CD14-positive monocyte (primary cell): ENCODE measurements around the gene MRGPRD. TPM values are rescaled to one million over a fixed set of nuclear protein-coding genes. Genes with fewer than 3 reads are reported as not detected.

Source experiments
- DNase-seq, 3 donors: peaks; one replicate each; pipeline ENCODE4 v3.0.0-alpha.2; 2011 to 2022
- H2AFZ ChIP-seq: 2 replicates; pipeline ENCODE4 v1.6.0; 2012; ENCODE audit warnings: mild to moderate bottlenecking, low read depth, low read length, inconsistent platforms; ENCODE audit not compliant: insufficient read depth, poor library complexity, severe bottlenecking
- H3K27ac ChIP-seq, 2 donors: 1 replicate in 1 of 2; 2 replicates in 1 of 2; pipeline ENCODE4 v1.5.1; 2012 to 2013; ENCODE audit warnings: low read length in 2 of 2, control low read depth in 1 of 2, inconsistent platforms in 1 of 2, low read depth in 1 of 2, mild to moderate bottlenecking in 1 of 2
- H3K27me3 ChIP-seq, 2 donors: one replicate each; pipeline versions ENCODE4 v1.6.0 to v1.6.1; 2011 to 2013; ENCODE audit warnings: low read length in 2 of 2; ENCODE audit not compliant: control insufficient read depth in 2 of 2, insufficient read depth in 2 of 2
- H3K36me3 ChIP-seq, 2 donors: replicated peaks in 1 of 2; 1 replicate in 1 of 2; 2 replicates in 1 of 2; pipeline versions ENCODE4 v1.5.1 to v1.6.1; 2012 to 2013; ENCODE audit warnings: low read length in 2 of 2, control low read depth in 1 of 2, inconsistent platforms in 1 of 2, mild to moderate bottlenecking in 1 of 2; ENCODE audit not compliant: insufficient read depth in 2 of 2, control insufficient read depth in 1 of 2
- H3K4me1 ChIP-seq, 2 donors: 1 replicate in 1 of 2; 2 replicates in 1 of 2; pipeline versions ENCODE4 v1.5.1 to v1.6.1; 2012 to 2013; ENCODE audit warnings: low read length in 2 of 2, control low read depth in 1 of 2, inconsistent platforms in 1 of 2, mild to moderate bottlenecking in 1 of 2, moderate library complexity in 1 of 2; ENCODE audit not compliant: insufficient read depth in 2 of 2, control insufficient read depth in 1 of 2
- H3K4me2 ChIP-seq: replicated peaks from 2 replicates; pipeline ENCODE3; 2012; ENCODE audit warnings: low read length, moderate library complexity, mild to moderate bottlenecking; ENCODE audit not compliant: poor library complexity, severe bottlenecking; ENCODE audit errors: extremely low read depth
- H3K4me3 ChIP-seq, 3 experiments: fragments of 200-600 bp in 1 of 3; sonication (generic) in 1 of 3; replicated peaks in 1 of 3; 1 replicate in 2 of 3; 2 replicates in 1 of 3; pipeline ENCODE4 v1.5.1; 2011 to 2013; ENCODE audit warnings: low read length in 3 of 3, mild to moderate bottlenecking in 3 of 3, control low read depth in 2 of 3, low read depth in 2 of 3, inconsistent platforms in 1 of 3, moderate library complexity in 1 of 3
- H3K79me2 ChIP-seq: 2 replicates; pipeline ENCODE4 v1.6.0; 2012; ENCODE audit warnings: mild to moderate bottlenecking, control low read depth, inconsistent platforms, low read length, moderate library complexity; ENCODE audit not compliant: insufficient read depth
- H3K9ac ChIP-seq: 2 replicates; pipeline ENCODE4 v1.6.0; 2017; ENCODE audit warnings: low read length, mild to moderate bottlenecking; ENCODE audit not compliant: insufficient read depth, poor library complexity, severe bottlenecking
- H3K9me3 ChIP-seq, 2 donors: replicated peaks in 1 of 2; 1 replicate in 1 of 2; 2 replicates in 1 of 2; pipeline versions ENCODE4 v1.5.1 to v1.6.1; 2012 to 2013; ENCODE audit warnings: low read length in 2 of 2, control low read depth in 1 of 2; ENCODE audit not compliant: control insufficient read depth in 1 of 2, insufficient read depth in 1 of 2
- H4K20me1 ChIP-seq: 2 replicates; pipeline ENCODE4 v1.6.0; 2012; ENCODE audit warnings: mild to moderate bottlenecking, low read length, control low read depth, moderate library complexity; ENCODE audit not compliant: insufficient read depth
- H3K27ac Mint-ChIP-seq, 7 donors: one replicate each; pipeline ENCODE4 v1.8.0; 2020; ENCODE audit warnings: mild to moderate bottlenecking in 7 of 7, mixed read lengths in 7 of 7, moderate library complexity in 6 of 7, inconsistent platforms in 2 of 7
- H3K27me3 Mint-ChIP-seq, 3 donors: one replicate each; pipeline ENCODE4 v1.8.0; 2021 to 2022; ENCODE audit warnings: low read depth in 3 of 3, mild to moderate bottlenecking in 3 of 3, mixed read lengths in 3 of 3, moderate library complexity in 3 of 3, inconsistent platforms in 1 of 3
- H3K36me3 Mint-ChIP-seq, 2 donors: one replicate each; pipeline ENCODE4 v1.8.0; 2020; ENCODE audit warnings: mixed read lengths in 2 of 2, inconsistent platforms in 1 of 2, mild to moderate bottlenecking in 1 of 2
- H3K4me1 Mint-ChIP-seq: one replicate; pipeline ENCODE4 v1.8.0; 2020; ENCODE audit warnings: mild to moderate bottlenecking, mixed read lengths
- H3K4me3 Mint-ChIP-seq, 2 donors: one replicate each; pipeline ENCODE4 v1.8.0; 2020; ENCODE audit warnings: mild to moderate bottlenecking in 2 of 2, mixed read lengths in 2 of 2, moderate library complexity in 1 of 2
- H3K9me3 Mint-ChIP-seq, 7 donors: one replicate each; pipeline ENCODE4 v1.8.0; 2020 to 2022; ENCODE audit warnings: mixed read lengths in 7 of 7, mild to moderate bottlenecking in 6 of 7, moderate library complexity in 6 of 7, inconsistent platforms in 2 of 7
- WGBS: methylation state at CpG from one replicate; pipeline ENCODE4 v1.1.5; 2013; ENCODE audit warnings: missing lambda C conversion rate; ENCODE audit not compliant: insufficient coverage; 5-methylcytosine and 5-hydroxymethylcytosine counted together
- intact Hi-C, 2 donors: fragments of 100-400 bp; cut with micrococcal nuclease; formaldehyde crosslinking; loops; one replicate each; pipeline versions ENCODE4 v1.15.0 to v1.15.1; 2023
- polyA plus RNA-seq, 3 donors: library from polyadenylated mRNA; depleted of rRNA in 1 of 3; unstranded in 2 of 3; stranded (reverse) in 1 of 3; fragments of 300-500 nt in 2 of 3; fragments of >200 nt in 1 of 3; fragmentation: Illumina TruSeq in 2 of 3; gene quantifications; 1 replicate in 2 of 3; 2 replicates in 1 of 3; pipeline ENCODE4 v1.2.3, GENCODE V29; 2012 to 2021
- TF ChIP-seq, protein P1 (sequence below): fragments of 200-600 bp; IDR thresholded peaks from one replicate; pipeline ENCODE4 v1.8.0; 2022; ENCODE audit warnings: antibody characterized with exemption, mild to moderate bottlenecking

The MRGPRD gene
- polyA plus RNA-seq, 3 donors, result not detected

GRCh38 chr11:68942751-68943271 is 38.0 kb downstream of the MRGPRD start:
- H3K79me2 ChIP-seq, result no peaks in the 10 kb centered on the region
- no peak overlapping the region for H3K9ac ChIP-seq
- TF ChIP-seq, protein P1, sequence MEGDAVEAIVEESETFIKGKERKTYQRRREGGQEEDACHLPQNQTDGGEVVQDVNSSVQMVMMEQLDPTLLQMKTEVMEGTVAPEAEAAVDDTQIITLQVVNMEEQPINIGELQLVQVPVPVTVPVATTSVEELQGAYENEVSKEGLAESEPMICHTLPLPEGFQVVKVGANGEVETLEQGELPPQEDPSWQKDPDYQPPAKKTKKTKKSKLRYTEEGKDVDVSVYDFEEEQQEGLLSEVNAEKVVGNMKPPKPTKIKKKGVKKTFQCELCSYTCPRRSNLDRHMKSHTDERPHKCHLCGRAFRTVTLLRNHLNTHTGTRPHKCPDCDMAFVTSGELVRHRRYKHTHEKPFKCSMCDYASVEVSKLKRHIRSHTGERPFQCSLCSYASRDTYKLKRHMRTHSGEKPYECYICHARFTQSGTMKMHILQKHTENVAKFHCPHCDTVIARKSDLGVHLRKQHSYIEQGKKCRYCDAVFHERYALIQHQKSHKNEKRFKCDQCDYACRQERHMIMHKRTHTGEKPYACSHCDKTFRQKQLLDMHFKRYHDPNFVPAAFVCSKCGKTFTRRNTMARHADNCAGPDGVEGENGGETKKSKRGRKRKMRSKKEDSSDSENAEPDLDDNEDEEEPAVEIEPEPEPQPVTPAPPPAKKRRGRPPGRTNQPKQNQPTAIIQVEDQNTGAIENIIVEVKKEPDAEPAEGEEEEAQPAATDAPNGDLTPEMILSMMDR, result no peak
- no peaks in the 10 kb centered on the region for H3K27me3 ChIP-seq
- no peaks in the 10 kb centered on the region for H3K9me3 Mint-ChIP-seq
- H4K20me1 ChIP-seq, result no peaks in the 10 kb centered on the region
- H3K27ac ChIP-seq, result no peak overlapping the region
- H2AFZ ChIP-seq, result no peak overlapping the region
- intact Hi-C loops, result no loop called here
- H3K36me3 Mint-ChIP-seq, result peaks cover 28 to 39% of the 10 kb centered on the region in 2 donors
- H3K4me1 ChIP-seq, result no peaks in the 10 kb centered on the region
- no peak for DNase-seq
- peaks cover 25 to 39% of the 10 kb centered on the region in 2 donors for H3K36me3 ChIP-seq
- no peak overlapping the region for H3K4me3 ChIP-seq
- H3K4me3 Mint-ChIP-seq, result no peak overlapping the region
- H3K4me1 Mint-ChIP-seq, result peaks cover 4% of the 10 kb centered on the region
- H3K27ac Mint-ChIP-seq, result peak overlapping the region in 1 of 7 donors; percentile 42
- peaks cover 0 to 4% (median 0%) of the 10 kb centered on the region in 3 donors for H3K27me3 Mint-ChIP-seq
- no peak overlapping the region for H3K4me2 ChIP-seq
- WGBS, result 66% methylated on average over 9 of the region's 9 CpGs
- no peaks in the 10 kb centered on the region for H3K9me3 ChIP-seq

GRCh38 chr11:68942095-68942620 is 38.6 kb downstream of the MRGPRD start:
- no peak overlapping the region for H3K4me3 ChIP-seq
- peaks cover 31 to 45% of the 10 kb centered on the region in 2 donors for H3K36me3 ChIP-seq
- no peak overlapping the region for H3K27ac ChIP-seq
- TF ChIP-seq, protein P1, result no peak
- no peaks in the 10 kb centered on the region for H3K4me1 ChIP-seq
- Mint-ChIP-seq H3K9me3 (no peaks in the 10 kb centered on the region), H3K27ac (peak overlapping the region in 1 of 7 donors; percentile 42), H3K27me3 (peaks cover 0 to 2% (median 0%) of the 10 kb centered on the region in 3 donors), H3K4me1 (peaks cover 3% of the 10 kb centered on the region), H3K4me3 (no peak overlapping the region), H3K36me3 (peaks cover 34 to 45% of the 10 kb centered on the region in 2 donors)
- H2AFZ ChIP-seq, result no peak overlapping the region
- no peaks in the 10 kb centered on the region for H3K79me2 ChIP-seq
- H3K27me3 ChIP-seq, result no peaks in the 10 kb centered on the region
- no peaks in the 10 kb centered on the region for H3K9me3 ChIP-seq
- no peak overlapping the region for H3K9ac ChIP-seq
- no peak overlapping the region for H3K4me2 ChIP-seq
- no peak for DNase-seq
- intact Hi-C loops, result no loop called here
- WGBS, result 95% methylated on average over 8 of the region's 11 CpGs
- no peaks in the 10 kb centered on the region for H4K20me1 ChIP-seq
